HEK293T (cell line): ENCODE data around the gene NFIC.

Experiments used
- BHLHE40 ChIP-seq: fragments of 450-650 bp; IDR thresholded peaks from 2 replicates; pipeline ENCODE4 v1.6.1; 2016; ENCODE audit warnings: mild to moderate bottlenecking, moderate library complexity, borderline replicate concordance
- CTBP1 ChIP-seq: fragments of 450-650 bp; IDR thresholded peaks from 2 replicates; pipeline ENCODE4 v1.6.1; 2016; ENCODE audit warnings: borderline replicate concordance
- ELF4 ChIP-seq: fragments of 450-650 bp; IDR thresholded peaks from 2 replicates; pipeline ENCODE4 v1.6.1; 2017; ENCODE audit warnings: antibody characterized with exemption
- FOXA1 ChIP-seq: fragments of 450-650 bp; IDR thresholded peaks from 2 replicates; pipeline ENCODE4 v1.6.1; 2016; ENCODE audit warnings: mild to moderate bottlenecking
- HDGF ChIP-seq: fragments of 450-650 bp; IDR thresholded peaks from 2 replicates; pipeline ENCODE4 v1.6.1; 2017; ENCODE audit warnings: antibody characterized with exemption, borderline replicate concordance
- NFRKB ChIP-seq: fragments of 450-650 bp; IDR thresholded peaks from 2 replicates; pipeline ENCODE4 v1.6.1; 2016; ENCODE audit warnings: mild to moderate bottlenecking, moderate library complexity
- PKNOX1 ChIP-seq: fragments of 450-650 bp; IDR thresholded peaks from 2 replicates; pipeline ENCODE4 v1.6.1; 2016
- SP1 ChIP-seq: fragments of 450-650 bp; IDR thresholded peaks from 2 replicates; pipeline ENCODE4 v1.6.1; 2017
- SUZ12 ChIP-seq: fragments of 450-650 bp; IDR thresholded peaks from 2 replicates; pipeline ENCODE4 v1.6.1; 2016; ENCODE audit warnings: mild to moderate bottlenecking
- ZNF384 ChIP-seq: fragments of 450-650 bp; IDR thresholded peaks from 2 replicates; pipeline ENCODE4 v1.6.1; 2016

GRCh38 chr19:3383121-3383722, 16.8 kb downstream of the NFIC start:
- TF ChIP-seq ELF4 (no peak), HDGF (no peak), PKNOX1 (no peak), BHLHE40 (no peak), CTBP1 (no peak), ZNF384 (no peak), FOXA1 (no peak), NFRKB (no peak), SP1 (no peak), SUZ12 (no peak)
